GM19395 (cell line): ENCODE results near the gene MYH11.
"Not testable (repeated sequence)": the region's sequence is repeated elsewhere in the genome, so short reads cannot be mapped to it uniquely, and the experiment has no call there.

Experiments used
- ATAC-seq: cut with Tn5 transposase; IDR thresholded peaks from one replicate; pipeline ENCODE4 v1.9.1; 2021; ENCODE audit warnings: mild to moderate bottlenecking, moderate library complexity; ENCODE audit not compliant: unreplicated experiment

The MYH11 gene

GRCh38 chr16:15686287-15686686 is 170.5 kb downstream of the MYH11 start:
- no peak for ATAC-seq

DNA sequence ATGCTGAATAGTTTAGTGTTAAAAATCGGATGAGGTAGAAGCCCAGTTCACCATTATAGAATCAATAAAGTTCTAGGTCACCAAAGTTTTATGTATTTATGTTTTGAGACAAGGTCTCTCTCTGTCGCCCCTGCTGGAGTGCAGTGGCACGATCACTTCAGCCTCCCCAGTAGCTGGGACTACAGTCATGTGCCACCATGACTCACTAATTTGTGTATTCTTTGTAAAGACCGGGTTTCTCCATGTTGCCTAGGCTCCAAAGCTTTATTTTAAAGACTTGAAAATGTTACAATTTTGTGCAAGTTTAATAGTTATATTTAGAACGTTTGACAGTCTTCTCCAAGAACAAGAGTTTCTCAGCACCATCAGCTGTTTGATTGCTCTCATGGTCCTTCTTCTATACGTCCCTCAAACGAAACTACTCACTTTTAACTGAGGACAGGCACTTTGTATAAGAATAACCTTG is 174.7 kb downstream of the MYH11 start:
- ATAC-seq, result no peak

GRCh38 chr16:15677447-15677846 is 179.4 kb downstream of the MYH11 start:
- no peak for ATAC-seq

GRCh38 chr16:15676506-15676905 is 180.3 kb downstream of the MYH11 start:
- no peak for ATAC-seq

- no peak for ATAC-seq
Measured at GRCh38 chr16:15674571-15674970, 182.3 kb downstream of the MYH11 start.

- ATAC-seq, result no peak
Measured at GRCh38 chr16:15672514-15673167, 184.2 kb downstream of the MYH11 start.

DNA sequence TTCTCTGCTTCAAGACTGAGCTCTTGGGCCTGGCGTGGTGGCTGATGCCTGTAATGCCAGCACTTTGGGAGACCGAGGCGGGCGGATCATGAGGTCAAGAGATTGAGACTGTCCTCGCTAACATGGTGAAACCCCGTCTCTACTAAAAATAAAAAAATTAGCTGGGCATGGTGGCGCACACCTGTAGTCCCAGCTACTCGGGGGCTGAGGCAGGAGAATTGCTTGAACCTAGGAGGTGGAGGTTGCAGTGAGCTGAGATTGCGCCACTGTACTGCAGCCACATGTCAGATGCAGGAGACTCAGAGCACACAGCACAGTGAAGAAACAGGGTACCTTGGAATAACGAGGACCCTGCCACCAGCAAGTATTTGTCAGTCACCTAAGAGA is 184.7 kb downstream of the MYH11 start:
- not testable (repeated sequence) for ATAC-seq

DNA sequence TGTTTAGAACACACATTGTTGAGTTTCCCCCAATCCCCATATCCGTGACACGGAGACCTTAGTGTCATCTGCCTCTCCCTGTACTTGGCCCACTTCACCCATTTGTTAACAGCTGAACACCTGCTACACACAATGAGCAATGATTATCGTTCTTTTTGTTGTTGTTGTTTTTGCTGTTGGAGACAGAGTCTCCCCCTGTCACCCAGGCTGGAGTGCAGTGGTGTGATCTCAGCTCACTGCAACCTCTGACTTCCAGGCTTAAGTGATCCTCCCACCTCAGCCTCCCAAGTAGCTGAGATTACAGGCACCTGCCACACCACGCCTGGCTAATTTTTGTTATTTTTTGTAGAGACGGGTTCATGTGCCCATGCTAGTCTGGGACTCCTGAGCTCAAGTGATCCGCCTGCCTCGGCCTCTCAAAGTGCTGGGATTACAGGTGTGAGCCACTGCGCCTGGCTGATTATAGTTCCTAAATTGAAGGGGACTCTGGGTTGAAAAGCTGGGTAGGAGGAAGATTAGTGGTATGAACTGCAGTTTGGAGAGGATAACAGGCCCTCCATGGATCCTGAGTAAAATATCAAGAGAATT is 185.2 kb downstream of the MYH11 start:
- no peak for ATAC-seq

GRCh38 chr16:15667091-15667742 is 189.6 kb downstream of the MYH11 start:
- no peak for ATAC-seq

GRCh38 chr16:15665107-15665506 is 191.7 kb downstream of the MYH11 start:
- no peak for ATAC-seq

- no peak for ATAC-seq
Measured at GRCh38 chr16:15660203-15660601, 196.6 kb downstream of the MYH11 start.

DNA sequence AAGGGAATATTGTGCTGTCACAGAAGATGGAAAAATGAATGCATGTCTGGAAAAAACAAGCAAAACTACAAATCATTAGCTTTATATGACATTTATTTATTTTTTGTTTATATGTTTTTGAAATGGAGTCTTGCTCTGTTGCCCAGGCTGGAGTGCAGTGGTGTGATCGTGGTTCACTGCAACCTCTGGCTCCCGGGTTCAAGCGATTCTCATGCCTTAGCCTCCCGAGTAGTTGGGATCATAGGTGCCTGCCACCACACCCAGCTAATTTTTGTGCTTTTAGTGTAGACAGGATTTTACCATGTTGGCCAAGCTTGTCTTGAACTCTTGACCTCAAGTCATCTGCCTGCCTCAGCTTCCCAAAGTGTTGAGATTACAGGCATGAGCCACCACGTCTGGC is 198.3 kb downstream of the MYH11 start:
- no peak for ATAC-seq

DNA sequence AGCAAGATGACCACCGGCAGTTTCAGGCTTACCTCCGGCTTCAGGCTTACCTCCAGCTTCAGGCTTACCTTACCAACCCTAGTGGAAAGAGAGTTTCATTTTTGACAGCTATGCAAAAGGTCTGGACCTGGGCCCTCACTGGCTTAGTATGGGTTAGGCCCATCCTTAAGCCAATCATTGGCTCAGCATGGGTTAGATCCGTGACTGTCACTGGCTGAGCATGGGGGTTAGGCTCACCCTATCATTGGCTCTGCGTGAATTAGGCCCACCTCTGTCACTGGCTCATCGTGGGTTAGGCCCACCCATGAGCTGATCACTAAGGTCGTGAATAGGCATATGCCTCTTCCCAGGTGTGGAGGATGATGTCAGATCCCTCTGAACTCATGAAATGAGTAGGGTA is 198.7 kb downstream of the MYH11 start:
- ATAC-seq, result no peak

DNA sequence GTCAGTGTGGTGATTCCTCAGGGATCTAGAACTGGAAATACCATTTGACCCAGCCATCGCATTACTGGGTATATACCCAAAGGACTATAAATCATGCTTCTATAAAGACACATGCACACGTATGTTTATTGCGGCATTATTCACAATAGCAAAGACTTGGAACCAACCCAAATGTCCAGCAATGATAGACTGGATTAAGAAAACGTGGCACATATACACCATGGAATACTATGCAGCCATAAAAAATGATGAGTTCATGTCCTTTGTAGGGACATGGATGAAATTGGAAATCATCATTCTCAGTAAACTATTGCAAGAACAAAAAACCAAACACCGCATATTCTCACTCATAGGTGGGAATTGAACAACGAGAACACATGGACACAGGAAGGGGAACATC is 201.3 kb downstream of the MYH11 start:
- not testable (repeated sequence) for ATAC-seq

DNA sequence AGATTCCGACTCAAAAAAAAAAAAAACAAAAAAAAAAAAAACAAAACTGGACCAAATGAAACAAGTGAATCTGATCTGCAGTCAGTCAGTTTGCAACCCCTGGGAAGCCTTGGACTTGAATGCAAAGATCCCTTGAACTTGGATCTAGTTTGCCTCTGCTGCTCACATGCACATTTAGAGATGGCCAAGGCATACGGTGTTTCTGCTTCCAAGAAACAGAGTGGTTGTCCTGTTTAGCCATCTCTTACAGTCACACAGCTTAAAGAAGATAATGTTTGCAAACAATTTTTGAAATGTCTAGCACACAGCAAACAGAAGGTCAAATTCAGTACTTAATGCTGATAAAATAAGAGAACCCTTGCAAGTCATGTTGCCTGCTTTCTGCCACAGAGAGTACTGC is 202.2 kb downstream of the MYH11 start:
- ATAC-seq, result no peak

DNA sequence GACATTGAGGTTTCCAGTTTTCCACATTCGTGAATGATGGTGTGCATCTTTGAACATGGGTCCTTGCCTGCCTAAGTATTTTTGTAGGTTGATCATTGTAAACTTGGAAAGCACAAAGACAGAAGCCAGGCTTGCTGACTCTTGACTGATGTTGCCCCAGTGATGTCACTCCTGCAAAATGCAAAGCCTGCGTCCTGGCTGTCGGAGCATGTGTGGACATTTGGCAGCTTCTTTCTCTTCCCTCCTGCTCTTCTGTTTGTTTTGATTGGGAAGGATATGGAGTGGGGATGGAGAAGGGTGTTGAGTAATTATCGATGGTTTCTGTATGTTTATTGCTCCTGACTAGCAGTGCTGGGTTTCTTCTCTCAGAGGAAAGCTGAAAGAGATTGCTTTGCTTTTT is 203.6 kb downstream of the MYH11 start:
- no peak for ATAC-seq
